GM12801 (cell line): ENCODE measurements around the gene PNRC1.

ENCODE experiments used
- CTCF ChIP-seq: IDR thresholded peaks from one replicate; pipeline ENCODE4 v1.5.1; 2011; ENCODE audit warnings: control low read depth; ENCODE audit not compliant: insufficient read length; ENCODE audit errors: extremely low read depth

Gene PNRC1

GRCh38 chr6:89050155-89050554 lies 30.4 kb upstream of the PNRC1 start:
- no peak for TF ChIP-seq CTCF

GRCh38 chr6:89050697-89051096 lies 29.9 kb upstream of the PNRC1 start:
- no peak for TF ChIP-seq CTCF

- TF ChIP-seq CTCF = no peak
Measured at GRCh38 chr6:89051676-89052075, 28.9 kb upstream of the PNRC1 start.

GRCh38 chr6:89054208-89054607 lies 26.3 kb upstream of the PNRC1 start:
- TF ChIP-seq CTCF = no peak

GRCh38 chr6:89057759-89058158 lies 22.8 kb upstream of the PNRC1 start:
- no peak for TF ChIP-seq CTCF

- TF ChIP-seq CTCF = no peak
Measured at GRCh38 chr6:89058627-89059026, 21.9 kb upstream of the PNRC1 start.

- no peak for TF ChIP-seq CTCF
Measured at GRCh38 chr6:89059227-89059626, 21.3 kb upstream of the PNRC1 start.

GRCh38 chr6:89063881-89064280 lies 16.7 kb upstream of the PNRC1 start:
- no peak for TF ChIP-seq CTCF
